K562 (cell line): ENCODE measurements around the gene SH3BP5. TPM values are rescaled to one million over a fixed set of nuclear protein-coding genes. Genes with fewer than 3 reads are reported as not detected.
A peak's percentile ranks its signal among the peaks of the same experiment; 100 is the strongest.

ENCODE experiments used
- ADNP ChIP-seq: fragments of 200-800 bp; sonication (Bioruptor generic); IDR thresholded peaks from 2 replicates; pipeline ENCODE4 v1.6.1; 2016; ENCODE audit warnings: missing genetic modification characterization, missing compliant biosample characterization
- ARID3A ChIP-seq: IDR thresholded peaks from 2 replicates; pipeline ENCODE4 v1.6.1; 2012; ENCODE audit warnings: low read depth, low read length, improper control_type of control experiment, borderline replicate concordance
- CCAR2 ChIP-seq: fragments of 200-400 bp; formaldehyde crosslinking; IDR thresholded peaks from 2 replicates; pipeline ENCODE4 v1.6.1; 2017; ENCODE audit warnings: mild to moderate bottlenecking, low read depth, low read length
- DDX20 ChIP-seq: fragments of 450-650 bp; IDR thresholded peaks from 2 replicates; pipeline ENCODE4 v1.6.1; 2016; ENCODE audit warnings: missing genetic modification characterization, low read depth, mild to moderate bottlenecking, missing compliant biosample characterization, moderate library complexity
- MAX ChIP-seq: sonication (generic); formaldehyde crosslinking; IDR thresholded peaks from 2 replicates; pipeline ENCODE4 v1.9.0; 2022; ENCODE audit warnings: mild to moderate bottlenecking, missing genetic modification reagents
- MED1 ChIP-seq: sonication (generic); formaldehyde crosslinking; IDR thresholded peaks from 2 replicates; pipeline ENCODE4 v1.8.1; 2023; ENCODE audit warnings: missing genetic modification reagents, borderline replicate concordance
- NFRKB ChIP-seq: fragments of 450-650 bp; IDR thresholded peaks from 2 replicates; pipeline ENCODE4 v1.6.1; 2016; ENCODE audit warnings: low read depth
- OTX1 ChIP-seq: fragments of 450-650 bp; formaldehyde crosslinking; IDR thresholded peaks from 2 replicates; pipeline ENCODE4 v1.4.0; 2022; ENCODE audit warnings: mild to moderate bottlenecking
- PBX2 ChIP-seq, 2 experiments: IDR thresholded peaks in 1 of 2; conservative IDR thresholded peaks in 1 of 2; 2 replicates each; pipeline ENCODE4 v1.6.1; 2016; ENCODE audit warnings: low read depth in 2 of 2, mild to moderate bottlenecking in 1 of 2, missing compliant biosample characterization in 1 of 2, missing genetic modification characterization in 1 of 2, moderate library complexity in 1 of 2
- PRMT5 ChIP-seq: sonication (generic); formaldehyde crosslinking; IDR thresholded peaks from 2 replicates; pipeline ENCODE4 v1.5.0; 2020; ENCODE audit warnings: missing genetic modification reagents
- SRSF7 ChIP-seq: fragments of 200-400 bp; formaldehyde crosslinking; optimal IDR thresholded peaks from 2 replicates; pipeline ENCODE3; 2017; ENCODE audit warnings: mild to moderate bottlenecking, low read depth, low read length
- TSC22D4 ChIP-seq: fragments of 450-650 bp; IDR thresholded peaks from 2 replicates; pipeline ENCODE4 v1.6.1; 2016; ENCODE audit warnings: missing genetic modification characterization, missing biosample characterization, control low read depth
- ZFP36 ChIP-seq: fragments of 150-350 bp; IDR thresholded peaks from 2 replicates; pipeline ENCODE4 v1.6.1; 2018; ENCODE audit warnings: low read length, low read depth; ENCODE audit not compliant: partially characterized antibody
- ZFX ChIP-seq: sonication (generic); formaldehyde crosslinking; IDR thresholded peaks from 2 replicates; pipeline ENCODE4 v1.8.0; 2022; ENCODE audit warnings: mild to moderate bottlenecking, missing genetic modification reagents, moderate library complexity
- ZNF57 ChIP-seq: fragments of 450-650 bp; formaldehyde crosslinking; IDR thresholded peaks from 2 replicates; pipeline ENCODE4 v1.4.0; 2020; ENCODE audit warnings: mild to moderate bottlenecking, moderate library complexity
- polyA plus RNA-seq, 8 experiments: library from polyadenylated mRNA; depleted of rRNA in 4 of 8; stranded (reverse) in 5 of 8; unstranded in 3 of 8; fragments of >200 nt; fragmentation: Nextera tagmentation in 2 of 8; fragmentation: Illumina TruSeq in 1 of 8; extraction: Ambion mirVana in 2 of 8; extraction: Trizol in 1 of 8; gene quantifications; 2 replicates each; pipeline versions ENCODE4 v1.2.1 to v1.2.3, GENCODE V29; 2011 to 2014; ENCODE audit warnings: inconsistent platforms in 1 of 8, missing spikeins in 1 of 8
- total RNA-seq, 7 experiments: library from RNA; depleted of rRNA in 6 of 7; stranded (reverse); fragments of >200 nt in 6 of 7; fragmentation: Illumina TruSeq in 2 of 7; extraction: Trizol in 2 of 7; gene quantifications; 2 replicates each; pipeline versions ENCODE4 v1.2.1 to v1.2.3, GENCODE V29; 2011 to 2021; ENCODE audit warnings: low replicate concordance in 1 of 7
- TF ChIP-seq, protein P1 (sequence below): fragments of 450-650 bp; formaldehyde crosslinking; IDR thresholded peaks from 2 replicates; pipeline ENCODE4 v1.4.0; 2022; ENCODE audit warnings: mild to moderate bottlenecking, moderate library complexity
- TF ChIP-seq, protein P2 (sequence below): fragments of 450-650 bp; formaldehyde crosslinking; conservative IDR thresholded peaks from 2 replicates; pipeline ENCODE4 v1.4.0; 2022; ENCODE audit warnings: mild to moderate bottlenecking, missing genetic modification characterization
- TF ChIP-seq, protein P3 (sequence below): sonication (generic); formaldehyde crosslinking; IDR thresholded peaks from 2 replicates; pipeline ENCODE4 v1.8.0; 2022; ENCODE audit warnings: mild to moderate bottlenecking, missing genetic modification reagents, borderline replicate concordance

SH3BP5 gene
- total and polyA plus RNA-seq, 9 of the 15 experiments (the other 6 are each of a cell fraction or from before 2014, with no cell fraction given), result 2.9 to 29.0 (median 14.9) TPM

GRCh38 chr3:15305359-15305844 lies 27.0 kb downstream of the SH3BP5 start (continued):
- TF ChIP-seq, protein P1, sequence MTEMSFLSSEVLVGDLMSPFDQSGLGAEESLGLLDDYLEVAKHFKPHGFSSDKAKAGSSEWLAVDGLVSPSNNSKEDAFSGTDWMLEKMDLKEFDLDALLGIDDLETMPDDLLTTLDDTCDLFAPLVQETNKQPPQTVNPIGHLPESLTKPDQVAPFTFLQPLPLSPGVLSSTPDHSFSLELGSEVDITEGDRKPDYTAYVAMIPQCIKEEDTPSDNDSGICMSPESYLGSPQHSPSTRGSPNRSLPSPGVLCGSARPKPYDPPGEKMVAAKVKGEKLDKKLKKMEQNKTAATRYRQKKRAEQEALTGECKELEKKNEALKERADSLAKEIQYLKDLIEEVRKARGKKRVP (CRISPR knock-in tag), result peak; percentile 34; the same call in 1 of the 2 replicates
- TF ChIP-seq ARID3A, result peak; percentile 41; the same call in 1 of the 2 replicates
- no peak for TF ChIP-seq SRSF7
- no peak for TF ChIP-seq ADNP
- TF ChIP-seq ZFX (CRISPR knock-in tag), result peak; percentile 51; the same call in 1 of the 2 replicates
- TF ChIP-seq ZNF57 (CRISPR knock-in tag), result no peak
- TF ChIP-seq OTX1 (CRISPR knock-in tag), result peak; percentile 79
- no peak for TF ChIP-seq PRMT5 (CRISPR knock-in tag)
- TF ChIP-seq, protein P2, sequence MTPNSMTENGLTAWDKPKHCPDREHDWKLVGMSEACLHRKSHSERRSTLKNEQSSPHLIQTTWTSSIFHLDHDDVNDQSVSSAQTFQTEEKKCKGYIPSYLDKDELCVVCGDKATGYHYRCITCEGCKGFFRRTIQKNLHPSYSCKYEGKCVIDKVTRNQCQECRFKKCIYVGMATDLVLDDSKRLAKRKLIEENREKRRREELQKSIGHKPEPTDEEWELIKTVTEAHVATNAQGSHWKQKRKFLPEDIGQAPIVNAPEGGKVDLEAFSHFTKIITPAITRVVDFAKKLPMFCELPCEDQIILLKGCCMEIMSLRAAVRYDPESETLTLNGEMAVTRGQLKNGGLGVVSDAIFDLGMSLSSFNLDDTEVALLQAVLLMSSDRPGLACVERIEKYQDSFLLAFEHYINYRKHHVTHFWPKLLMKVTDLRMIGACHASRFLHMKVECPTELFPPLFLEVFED, result peak; percentile 80; the same call in 1 of the 2 replicates
- TF ChIP-seq ZFP36, result no peak
- no peak for TF ChIP-seq TSC22D4 (tag)
- no peak for TF ChIP-seq DDX20 (tag)
- no peak for TF ChIP-seq MED1
- TF ChIP-seq MAX (CRISPR knock-in tag), result 0 out of 2 replicates have a peak, but pooled peaks have one; percentile 55
- TF ChIP-seq CCAR2, result no peak
- TF ChIP-seq, protein P3, sequence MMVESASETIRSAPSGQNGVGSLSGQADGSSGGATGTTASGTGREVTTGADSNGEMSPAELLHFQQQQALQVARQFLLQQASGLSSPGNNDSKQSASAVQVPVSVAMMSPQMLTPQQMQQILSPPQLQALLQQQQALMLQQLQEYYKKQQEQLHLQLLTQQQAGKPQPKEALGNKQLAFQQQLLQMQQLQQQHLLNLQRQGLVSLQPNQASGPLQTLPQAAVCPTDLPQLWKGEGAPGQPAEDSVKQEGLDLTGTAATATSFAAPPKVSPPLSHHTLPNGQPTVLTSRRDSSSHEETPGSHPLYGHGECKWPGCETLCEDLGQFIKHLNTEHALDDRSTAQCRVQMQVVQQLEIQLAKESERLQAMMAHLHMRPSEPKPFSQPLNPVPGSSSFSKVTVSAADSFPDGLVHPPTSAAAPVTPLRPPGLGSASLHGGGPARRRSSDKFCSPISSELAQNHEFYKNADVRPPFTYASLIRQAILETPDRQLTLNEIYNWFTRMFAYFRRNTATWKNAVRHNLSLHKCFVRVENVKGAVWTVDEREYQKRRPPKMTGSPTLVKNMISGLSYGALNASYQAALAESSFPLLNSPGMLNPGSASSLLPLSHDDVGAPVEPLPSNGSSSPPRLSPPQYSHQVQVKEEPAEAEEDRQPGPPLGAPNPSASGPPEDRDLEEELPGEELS (CRISPR knock-in tag), result no peak
- TF ChIP-seq PBX2 (CRISPR knock-in tag; IDR thresholded peaks at IDR 0.05; ENCODE audit: low read depth), result peak; percentile 78
- peak; percentile 98 for TF ChIP-seq PBX2 (tag; conservative IDR thresholded peaks at IDR 0.05; ENCODE audit: low read depth)
- peak; percentile 69; the same call in 1 of the 2 replicates for TF ChIP-seq NFRKB
